Measurements from ENCODE around the gene LAMB4.

LAMB4 gene

DNA sequence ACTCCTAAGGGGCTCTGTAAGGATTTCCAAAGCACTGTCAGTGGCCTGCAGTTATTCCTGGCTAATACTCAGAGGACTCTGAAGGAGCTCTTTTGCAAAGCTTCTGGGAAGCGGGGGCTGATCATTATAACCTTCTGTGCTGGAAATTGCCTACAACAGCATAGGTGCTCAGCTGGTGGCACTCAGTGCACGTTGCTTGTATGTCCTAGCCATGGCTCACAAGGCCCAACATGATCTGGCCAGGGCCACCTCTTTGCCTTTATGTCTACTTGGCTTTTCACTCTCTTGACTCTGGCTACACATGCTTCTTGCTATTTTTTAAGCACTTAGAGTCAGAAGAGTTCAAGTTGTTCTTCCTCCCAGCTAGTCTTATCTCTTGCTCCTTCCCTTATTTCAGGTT, 17.5 kb downstream of the LAMB4 start:
- DNase-seq (ENCODE audit: low read depth in 2 of 3, low spot score in 2 of 3), result no peak

DNA sequence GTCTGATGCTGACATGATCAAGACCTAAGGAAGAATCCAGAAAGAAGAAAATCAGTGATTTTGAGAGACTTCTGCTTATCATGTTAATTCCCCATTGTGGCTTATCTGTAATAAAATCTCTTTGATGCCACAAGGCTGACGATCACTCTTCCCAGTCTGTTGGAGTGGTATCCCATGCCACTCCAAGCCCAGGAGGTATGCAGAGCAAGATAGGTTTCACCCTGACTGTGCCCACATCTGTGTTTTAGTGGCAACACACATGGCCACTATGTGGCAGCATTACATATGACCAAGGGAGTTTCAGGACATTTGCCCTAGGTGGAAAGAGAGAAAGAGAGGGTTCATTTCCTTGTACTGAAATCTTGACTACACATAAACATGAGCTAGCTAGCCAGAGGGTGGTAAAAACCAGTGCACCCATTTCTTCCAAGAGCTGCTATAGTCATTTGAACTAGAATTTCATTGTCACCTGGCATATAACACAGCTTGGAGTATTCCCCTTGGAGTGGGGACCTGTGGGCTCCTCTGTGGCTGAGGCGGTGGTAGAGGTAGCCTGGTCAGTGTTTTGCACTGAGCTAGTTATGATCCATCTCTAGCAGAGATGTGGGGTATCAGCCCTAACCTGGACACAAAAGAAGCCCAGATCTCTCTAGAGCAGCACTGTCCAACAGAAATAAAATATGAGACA, 20.8 kb downstream of the LAMB4 start:
- no peak for DNase-seq (ENCODE audit: low read depth in 2 of 3, low spot score in 2 of 3)

- DNase-seq (ENCODE audit: low read depth in 2 of 3, low spot score in 2 of 3), result no peak
These were observed 22.0 kb downstream of the LAMB4 start for GRCh38 chr7:108108131-108108530.

- DNase-seq (ENCODE audit: low read depth in 2 of 3, low spot score in 2 of 3), result no peak
These were observed 25.8 kb downstream of the LAMB4 start for GRCh38 chr7:108104324-108104723.

DNA sequence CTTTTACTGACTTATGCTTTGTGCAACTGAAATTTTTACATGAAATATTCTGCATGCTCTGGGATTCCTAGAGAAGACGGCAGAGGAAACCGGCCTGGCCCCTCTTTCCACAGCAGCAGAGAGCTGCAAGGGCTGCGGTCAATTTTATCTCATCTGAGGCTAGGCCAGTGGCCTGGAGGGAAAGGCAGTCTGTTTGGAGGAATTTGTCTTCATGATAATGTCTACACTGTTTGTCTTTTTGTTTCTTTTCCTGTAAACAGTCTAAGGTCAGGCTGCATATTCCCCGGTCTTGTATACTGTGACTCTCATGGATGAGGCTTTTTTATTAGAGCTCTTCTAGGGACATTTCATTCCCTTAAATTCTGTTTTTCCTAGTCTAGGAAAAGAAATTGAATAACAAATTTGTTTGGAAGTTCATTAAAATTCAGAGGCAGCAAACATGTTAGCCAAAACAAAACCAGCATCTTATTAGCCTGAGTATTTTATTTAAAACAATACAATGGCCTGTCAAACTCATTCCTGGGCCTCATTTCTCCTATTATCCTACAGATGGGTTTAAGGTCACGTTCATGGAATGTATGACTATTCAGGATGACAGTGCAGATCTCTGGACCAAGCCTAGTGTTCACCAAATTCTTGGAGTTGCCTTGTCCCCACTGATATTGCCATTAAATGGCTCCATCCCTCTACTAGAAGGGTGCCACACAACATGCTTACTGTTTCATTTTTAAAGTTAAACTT, 26.4 kb downstream of the LAMB4 start:
- DNase-seq (ENCODE audit: low read depth in 2 of 3, low spot score in 2 of 3), result no peak

GRCh38 chr7:108102671-108103312, 27.4 kb downstream of the LAMB4 start:
- no peak for DNase-seq (ENCODE audit: low read depth in 2 of 3, low spot score in 2 of 3)

- no peak for DNase-seq (ENCODE audit: low read depth in 2 of 3, low spot score in 2 of 3)
These were observed 28.4 kb downstream of the LAMB4 start for GRCh38 chr7:108101759-108102158.

DNA sequence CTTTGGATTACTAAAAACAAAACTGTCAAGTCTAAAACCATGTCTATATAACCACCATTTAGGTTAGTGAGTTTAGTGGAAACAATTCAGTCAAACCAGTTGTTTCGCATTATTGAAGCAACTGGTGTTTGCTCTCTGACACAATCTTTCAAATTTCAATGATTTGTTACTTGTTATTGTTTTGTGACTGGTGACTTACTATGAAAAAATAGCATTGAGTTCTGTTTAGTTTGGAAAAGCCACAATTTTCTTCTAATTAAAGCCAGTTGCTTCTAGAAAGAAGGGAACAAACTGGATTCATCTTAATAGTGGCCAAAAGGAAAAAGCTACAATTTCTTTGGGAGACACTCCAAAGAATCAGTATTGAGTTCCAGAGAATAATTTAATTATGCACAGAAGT, 30.4 kb downstream of the LAMB4 start:
- no peak for DNase-seq (ENCODE audit: low read depth in 2 of 3, low spot score in 2 of 3)

DNA sequence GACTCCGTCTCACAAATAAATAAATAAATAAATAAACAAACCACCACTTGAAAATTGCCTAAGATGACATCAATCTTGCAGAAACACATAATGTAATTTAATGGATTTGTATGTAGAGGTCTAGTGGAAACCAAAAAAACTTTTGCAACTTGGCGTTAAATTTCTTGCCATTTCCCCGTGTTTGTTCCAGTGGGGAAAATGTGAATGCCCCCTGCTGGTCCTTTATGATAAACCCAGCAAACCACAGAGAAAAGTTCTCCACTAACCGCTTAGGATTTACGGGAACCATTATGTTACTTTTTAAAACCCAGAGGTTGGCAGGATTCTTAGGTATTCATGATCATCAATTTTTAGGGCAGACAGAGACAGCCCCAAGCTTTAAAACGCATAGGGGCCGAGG, 32.5 kb downstream of the LAMB4 start:
- no peak for DNase-seq (ENCODE audit: low read depth in 2 of 3, low spot score in 2 of 3)

- no peak for DNase-seq (ENCODE audit: low read depth in 2 of 3, low spot score in 2 of 3)
These were observed 33.2 kb downstream of the LAMB4 start for GRCh38 chr7:108096996-108097395.

DNA sequence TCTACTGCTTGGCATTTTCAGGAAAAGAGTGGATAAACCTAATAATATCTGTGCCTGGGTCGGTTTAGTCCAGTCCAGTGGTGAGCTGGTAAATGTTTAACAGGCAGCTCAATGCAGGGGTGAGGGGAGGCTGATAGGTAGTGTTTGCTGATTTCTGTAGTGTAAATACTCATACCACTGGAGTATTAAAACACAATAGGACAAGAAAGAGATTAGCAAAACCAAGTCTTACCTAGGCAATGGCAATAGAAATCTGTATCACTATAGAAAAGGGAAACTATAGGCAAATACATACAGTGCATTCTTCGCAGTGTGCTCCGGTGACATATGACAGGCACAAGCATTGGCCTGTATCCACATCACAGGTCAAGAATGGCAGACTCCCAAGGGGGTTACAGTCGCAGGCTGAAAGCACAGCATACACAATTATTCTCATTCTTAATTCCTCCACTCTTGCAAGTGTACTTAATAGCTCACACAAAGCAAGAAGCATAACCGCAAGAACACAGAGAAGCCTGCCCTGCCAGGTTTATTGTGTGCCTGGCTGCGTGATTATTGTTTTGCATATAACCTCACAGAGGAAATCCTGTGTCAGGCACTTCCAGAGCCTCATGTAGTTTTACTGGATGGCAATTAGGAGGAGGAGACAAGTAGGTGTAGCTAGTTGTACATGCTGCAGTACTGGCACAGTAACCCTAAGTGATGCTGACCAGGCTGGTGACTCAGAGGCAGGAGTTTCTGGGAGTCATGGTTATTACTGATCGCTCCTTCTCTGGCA, 35.0 kb downstream of the LAMB4 start:
- no peak for DNase-seq (ENCODE audit: low read depth in 2 of 3, low spot score in 2 of 3)

DNA sequence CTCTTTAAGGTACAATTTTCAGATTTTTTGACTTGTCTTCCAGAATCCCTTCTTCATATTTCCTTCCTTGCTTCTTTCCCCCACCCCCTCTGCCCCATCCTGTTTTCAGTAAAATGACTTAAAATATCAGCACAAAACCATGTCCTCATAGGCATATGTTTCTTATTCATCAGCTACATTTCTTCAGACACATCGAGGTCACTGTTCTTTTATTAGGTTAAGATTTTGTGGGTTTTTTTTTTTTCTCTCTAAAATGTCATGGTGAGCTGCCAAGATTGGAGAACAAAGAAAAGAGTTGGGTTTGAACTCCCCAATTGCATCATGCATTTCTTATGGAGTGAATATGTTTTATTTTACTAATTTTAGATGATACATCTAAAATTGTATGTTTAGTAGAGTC, 35.8 kb downstream of the LAMB4 start:
- DNase-seq (ENCODE audit: low read depth in 2 of 3, low spot score in 2 of 3), result no peak

GRCh38 chr7:108093851-108094331, 36.3 kb downstream of the LAMB4 start:
- no peak for DNase-seq (ENCODE audit: low read depth in 2 of 3, low spot score in 2 of 3)

- no peak for DNase-seq (ENCODE audit: low read depth in 2 of 3, low spot score in 2 of 3)
These were observed 36.8 kb downstream of the LAMB4 start for GRCh38 chr7:108093341-108093740.

- DNase-seq (ENCODE audit: low read depth in 2 of 3, low spot score in 2 of 3), result no peak
These were observed 38.7 kb downstream of the LAMB4 start for GRCh38 chr7:108091461-108091831.

- DNase-seq (ENCODE audit: low read depth in 2 of 3, low spot score in 2 of 3), result no peak
These were observed 39.2 kb downstream of the LAMB4 start for GRCh38 chr7:108090791-108091460.

DNA sequence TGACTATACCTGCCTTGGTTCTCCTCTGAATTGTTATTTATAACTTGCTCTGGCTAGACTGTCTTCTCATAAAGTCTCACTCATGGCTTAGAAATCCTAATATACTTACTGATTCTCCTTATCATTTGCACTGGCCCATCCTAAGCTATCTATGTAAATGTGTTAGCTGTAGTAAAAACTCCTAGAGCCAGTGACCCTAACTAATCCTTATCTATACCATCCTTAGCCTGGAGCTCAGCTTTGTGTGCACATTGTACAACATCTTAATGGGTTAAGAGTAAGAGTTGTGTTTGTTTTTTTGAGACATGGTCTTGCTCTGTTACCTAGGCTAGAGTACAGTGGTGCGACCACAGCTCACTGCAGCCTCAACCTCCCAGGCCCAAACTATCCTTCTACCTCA, 40.8 kb downstream of the LAMB4 start:
- DNase-seq (ENCODE audit: low read depth in 2 of 3, low spot score in 2 of 3), result no peak

DNA sequence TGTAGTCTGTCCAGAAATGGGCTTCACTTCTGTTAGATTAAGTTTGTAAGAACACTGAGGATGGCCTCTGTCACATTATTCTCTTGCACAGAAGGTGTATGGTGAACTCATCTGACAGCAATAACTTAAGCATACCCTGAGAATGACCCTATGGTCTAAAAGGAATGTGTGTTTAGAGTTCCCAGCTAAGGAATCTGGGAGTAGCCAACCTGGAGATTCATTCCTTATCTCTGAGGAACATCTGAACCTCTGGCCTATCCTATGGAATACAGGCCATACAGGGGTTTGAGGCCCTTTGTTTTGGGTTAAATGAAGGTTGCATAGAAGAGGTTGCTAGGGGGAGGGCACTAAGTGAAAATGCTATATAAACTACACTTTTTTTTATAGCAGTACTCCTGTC, 41.4 kb downstream of the LAMB4 start:
- no peak for DNase-seq (ENCODE audit: low read depth in 2 of 3, low spot score in 2 of 3)

DNA sequence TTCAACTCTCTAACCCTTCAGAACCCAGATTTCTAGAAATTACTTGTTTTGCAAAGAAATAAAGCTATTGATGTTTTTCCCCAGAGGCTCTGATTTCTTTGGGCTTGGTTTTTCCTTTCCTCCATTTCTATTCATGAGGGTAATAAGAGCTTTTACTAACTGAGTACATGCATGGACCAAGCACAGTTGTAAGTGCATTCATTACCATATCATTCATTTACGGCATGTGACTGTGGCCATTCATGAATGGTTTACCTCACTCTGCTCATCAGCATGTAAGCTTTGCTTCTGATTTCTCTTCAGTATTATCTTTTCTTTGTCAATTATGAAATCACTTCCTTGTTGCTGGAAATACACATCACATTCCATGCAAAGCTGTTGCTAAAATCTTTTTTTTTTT, 42.4 kb downstream of the LAMB4 start:
- no peak for DNase-seq (ENCODE audit: low read depth in 2 of 3, low spot score in 2 of 3)

DNA sequence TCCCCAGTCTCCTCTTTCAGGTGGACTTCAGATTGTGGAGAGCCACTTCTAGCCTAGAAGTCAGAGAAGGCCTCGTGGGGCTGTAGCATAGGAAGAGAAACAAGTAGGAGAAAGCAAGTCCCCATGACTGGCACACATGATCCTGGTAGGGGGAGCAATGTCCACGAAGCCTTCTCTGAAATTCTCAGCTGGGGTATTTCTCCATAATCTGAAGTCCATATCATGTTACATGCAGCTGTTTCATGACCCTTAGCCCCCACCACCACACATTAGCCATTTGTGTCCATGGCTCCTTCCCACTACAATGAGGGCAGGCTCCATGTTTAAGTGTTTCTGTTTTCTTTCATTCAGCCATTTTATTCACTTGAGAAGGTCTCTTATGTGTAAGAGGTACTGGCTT, 43.2 kb downstream of the LAMB4 start:
- no peak for DNase-seq (ENCODE audit: low read depth in 2 of 3, low spot score in 2 of 3)

DNA sequence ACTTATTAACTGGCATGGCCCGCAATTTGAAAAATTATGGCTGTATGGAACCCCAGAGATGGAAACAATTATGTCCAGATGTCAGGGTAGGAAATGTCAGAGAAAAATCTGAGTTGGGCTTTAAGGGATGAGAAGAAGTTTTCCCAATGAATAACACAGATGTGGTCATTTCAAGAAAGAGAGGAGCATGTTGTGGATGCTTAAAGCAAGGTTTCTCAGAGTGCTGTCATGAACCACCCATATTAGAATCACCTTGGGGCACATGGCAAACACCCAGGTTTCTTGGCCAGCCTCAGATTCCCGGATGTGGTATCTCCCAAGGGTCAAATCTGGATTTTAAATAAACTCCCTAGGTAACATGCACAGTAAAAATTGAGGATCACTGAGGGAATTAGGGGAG, 43.6 kb downstream of the LAMB4 start:
- DNase-seq (ENCODE audit: low read depth in 2 of 3, low spot score in 2 of 3), result no peak
